A549 (cell line): Measurements from ENCODE around the gene METTL1. TPM values are rescaled to one million over a fixed set of nuclear protein-coding genes. Genes with fewer than 3 reads are reported as not detected.
"Not testable (repeated sequence)": the region's sequence is repeated elsewhere in the genome, so short reads cannot be mapped to it uniquely, and the experiment has no call there.

Experiments used
- ATAC-seq, 2 experiments: fragments of 200-7000 bp in 1 of 2; fragments of >200 bp in 1 of 2; cut with Nextera tagmentation in 1 of 2; cut with Tn5 transposase in 1 of 2; 3 replicates each; pipeline versions ENCODE4 v1.8.0 to v1.9.1; 2018 to 2020; ENCODE audit warnings: mild to moderate bottlenecking in 1 of 2, moderate library complexity in 1 of 2
- CTCF ChIA-PET: fragments of 300-600 bp; sonication (Branson Sonifier 250); formaldehyde crosslinking; extraction: SDS; loops from one replicate; lab custom pipeline; 2021; ENCODE audit warnings: antibody characterized with exemption, inconsistent platforms; lab: Yijun Ruan, JAX
- POLR2A ChIA-PET: fragments of 350-600 bp; formaldehyde crosslinking; extraction: SDS; loops from one replicate; lab custom pipeline; 2021; ENCODE audit warnings: antibody characterized with exemption, inconsistent platforms; lab: Yijun Ruan, JAX
- DNase-seq, 2 experiments: peaks; one replicate each; pipeline versions ENCODE4 v3.0.0 to v3.0.0-alpha.2; 2011 to 2016; ENCODE audit warnings: low read depth in 1 of 2, low spot score in 1 of 2
- FAIRE-seq: peaks from 2 replicates; lab custom pipeline; 2011; peaks lifted over from hg19 to GRCh38; lab: Jason Lieb, UNC
- H3K27ac ChIP-seq, 2 experiments: fragments of >200 bp; sonication (Bioruptor Twin); formaldehyde crosslinking; 3 replicates each; pipeline ENCODE4 v1.5.1; 2016 to 2017
- H3K4me1 ChIP-seq: fragments of >200 bp; sonication (Bioruptor Twin); formaldehyde crosslinking; 3 replicates; pipeline ENCODE4 v1.6.1; 2016
- H3K4me2 ChIP-seq: fragments of >200 bp; sonication (Bioruptor Twin); formaldehyde crosslinking; 3 replicates; pipeline ENCODE4 v1.6.1; 2016
- H3K4me3 ChIP-seq: fragments of >200 bp; sonication (Bioruptor Twin); formaldehyde crosslinking; 3 replicates; pipeline ENCODE4 v1.5.1; 2016
- H3K9me3 ChIP-seq: fragments of >200 bp; sonication (Bioruptor Twin); formaldehyde crosslinking; 3 replicates; pipeline ENCODE4 v1.6.1; 2016
- CBX8 ChIP-seq: fragments of 200-600 bp; sonication (generic); IDR thresholded peaks from 2 replicates; pipeline ENCODE4 v1.6.1; 2016
- CEBPB ChIP-seq, 2 experiments: fragments of >200 bp in 1 of 2; sonication (Bioruptor Twin) in 1 of 2; formaldehyde crosslinking in 1 of 2; IDR thresholded peaks; 2 replicates each; pipeline ENCODE4 v1.6.1; 2012 to 2016
- CHD2 ChIP-seq: fragments of 150-350 bp; IDR thresholded peaks from 2 replicates; pipeline ENCODE4 v1.6.1; 2014; ENCODE audit warnings: low read length; ENCODE audit not compliant: partially characterized antibody
- CHD4 ChIP-seq: fragments of 200-600 bp; sonication (generic); IDR thresholded peaks from 2 replicates; pipeline ENCODE4 v1.6.1; 2016; ENCODE audit warnings: antibody characterized with exemption, mild to moderate bottlenecking, borderline replicate concordance
- E2F6 ChIP-seq: IDR thresholded peaks from 2 replicates; pipeline ENCODE4 v1.6.1; 2012; ENCODE audit warnings: low read depth, borderline replicate concordance
- HOXB5 ChIP-seq: fragments of 250-450 bp; sonication (Bioruptor Pico); IDR thresholded peaks from 2 replicates; pipeline ENCODE4 v1.5.0; 2020; ENCODE audit warnings: mild to moderate bottlenecking, moderate library complexity
- JUN ChIP-seq, 2 experiments: fragments of >200 bp; sonication (Bioruptor Twin); formaldehyde crosslinking; IDR thresholded peaks; 2 replicates in 1 of 2; 3 replicates in 1 of 2; pipeline ENCODE4 v1.6.1; 2016 to 2017
- JUNB ChIP-seq: fragments of >200 bp; sonication (Bioruptor Twin); formaldehyde crosslinking; IDR thresholded peaks from 2 replicates; pipeline ENCODE4 v1.6.1; 2016
- KDM1A ChIP-seq: fragments of 200-600 bp; sonication (generic); IDR thresholded peaks from 2 replicates; pipeline ENCODE4 v1.6.1; 2016; ENCODE audit warnings: low read depth, mild to moderate bottlenecking
- MAZ ChIP-seq: fragments of 150-350 bp; IDR thresholded peaks from 2 replicates; pipeline ENCODE4 v1.6.1; 2014; ENCODE audit warnings: antibody characterized with exemption, low read depth, low read length, borderline replicate concordance
- POLR2A ChIP-seq: IDR thresholded peaks from 2 replicates; pipeline ENCODE4 v1.6.1; 2012; ENCODE audit warnings: mild to moderate bottlenecking, low read length
- RNF2 ChIP-seq: fragments of 200-600 bp; sonication (generic); IDR thresholded peaks from 2 replicates; pipeline ENCODE4 v1.6.1; 2016; ENCODE audit warnings: low read depth, mild to moderate bottlenecking, antibody characterized with exemption, moderate library complexity, borderline replicate concordance
- TFCP2L1 ChIP-seq: fragments of 250-450 bp; sonication (Bioruptor Pico); IDR thresholded peaks from 2 replicates; pipeline ENCODE4 v1.5.0; 2021; ENCODE audit warnings: mild to moderate bottlenecking
- ZC3H11A ChIP-seq: fragments of 450-650 bp; IDR thresholded peaks from 2 replicates; pipeline ENCODE4 v1.6.1; 2014; ENCODE audit warnings: antibody characterized with exemption, mild to moderate bottlenecking
- ZSCAN20 ChIP-seq: fragments of 250-450 bp; sonication (Bioruptor Pico); IDR thresholded peaks from 2 replicates; pipeline ENCODE4 v1.8.0; 2022; ENCODE audit warnings: mild to moderate bottlenecking, moderate library complexity
- WGBS: methylation state at CpG from one replicate; pipeline ENCODE4 v1.1.6; 2017; ENCODE audit errors: missing lambda C conversion rate; 5-methylcytosine and 5-hydroxymethylcytosine counted together
- polyA plus RNA-seq, 4 experiments: library from polyadenylated mRNA; depleted of rRNA in 3 of 4; stranded (reverse); fragments of >200 nt; fragmentation: RNase III in 1 of 4; extraction: RNeasy Plus Mini Kit Qiagen cat#74134 plus additional on column Dnase treatment in 1 of 4; gene quantifications; 2 replicates in 3 of 4; 3 replicates in 1 of 4; pipeline ENCODE4 v1.2.3, GENCODE V29; 2011 to 2017
- TF ChIP-seq, protein P1 (sequence below): fragments of 150-350 bp; IDR thresholded peaks from 2 replicates; pipeline ENCODE4 v1.6.1; 2014; ENCODE audit warnings: low read depth, mild to moderate bottlenecking, low read length

The METTL1 gene
- polyA plus RNA-seq, 2 of the 4 experiments (the other 2 are of a cell fraction), result 55.2 to 60.2 TPM

- TF ChIP-seq MAZ (no peak), RNF2 (no peak), JUNB (no peak), TFCP2L1 (CRISPR knock-in tag) (no peak)
Measured at GRCh38 chr12:57775563-57776246, 3.8 kb upstream of the METTL1 start (continued).

- H3K27ac ChIP-seq, result no peak overlapping the region
- ATAC-seq, result no peak
- no peaks in the 10 kb centered on the region for H3K9me3 ChIP-seq
- POLR2A ChIA-PET, result no interaction called here
- H3K4me1 ChIP-seq, result peaks cover 14% of the 10 kb centered on the region; the same call in 1 of the 3 replicates
- DNase-seq, result no peak
- no peak for FAIRE-seq
- WGBS, result 79% methylated on average over 2 of the region's 3 CpGs
- TF ChIP-seq HOXB5 (CRISPR knock-in tag) (no peak), JUNB (no peak), CHD4 (no peak), CBX8 (no peak)
- TF ChIP-seq, protein P1, sequence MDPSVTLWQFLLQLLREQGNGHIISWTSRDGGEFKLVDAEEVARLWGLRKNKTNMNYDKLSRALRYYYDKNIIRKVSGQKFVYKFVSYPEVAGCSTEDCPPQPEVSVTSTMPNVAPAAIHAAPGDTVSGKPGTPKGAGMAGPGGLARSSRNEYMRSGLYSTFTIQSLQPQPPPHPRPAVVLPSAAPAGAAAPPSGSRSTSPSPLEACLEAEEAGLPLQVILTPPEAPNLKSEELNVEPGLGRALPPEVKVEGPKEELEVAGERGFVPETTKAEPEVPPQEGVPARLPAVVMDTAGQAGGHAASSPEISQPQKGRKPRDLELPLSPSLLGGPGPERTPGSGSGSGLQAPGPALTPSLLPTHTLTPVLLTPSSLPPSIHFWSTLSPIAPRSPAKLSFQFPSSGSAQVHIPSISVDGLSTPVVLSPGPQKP, result no peak
- H3K4me3 ChIP-seq, result no peak overlapping the region
- CTCF ChIA-PET, result interaction anchor here (0.8 to 3.2 kb wide), 9 partner anchors 9 to 142 kb away, joined by 3 to 16 read pairs (median 4); partner anchors contain the start of genes B4GALNT1 and TSFM
- no peak overlapping the region for H3K4me2 ChIP-seq
Measured at GRCh38 chr12:57775044-57775443, 3.1 kb upstream of the METTL1 start.

- H3K27ac ChIP-seq, POLR2A ChIA-PET, FAIRE-seq, H3K4me3 ChIP-seq, ATAC-seq, H3K9me3 ChIP-seq, H3K4me2 ChIP-seq, DNase-seq: not testable (repeated sequence)
- CTCF ChIA-PET, result interaction anchor here (0.8 to 3.2 kb wide), 9 partner anchors 9 to 142 kb away, joined by 3 to 16 read pairs (median 4); partner anchors contain the start of genes B4GALNT1 and TSFM
- peaks cover 14% of the 10 kb centered on the region; the same call in 1 of the 3 replicates for H3K4me1 ChIP-seq
- WGBS, result 90% methylated on average over 11 of the region's 11 CpGs
Measured at GRCh38 chr12:57774634-57775033, 2.7 kb upstream of the METTL1 start.

DNA sequence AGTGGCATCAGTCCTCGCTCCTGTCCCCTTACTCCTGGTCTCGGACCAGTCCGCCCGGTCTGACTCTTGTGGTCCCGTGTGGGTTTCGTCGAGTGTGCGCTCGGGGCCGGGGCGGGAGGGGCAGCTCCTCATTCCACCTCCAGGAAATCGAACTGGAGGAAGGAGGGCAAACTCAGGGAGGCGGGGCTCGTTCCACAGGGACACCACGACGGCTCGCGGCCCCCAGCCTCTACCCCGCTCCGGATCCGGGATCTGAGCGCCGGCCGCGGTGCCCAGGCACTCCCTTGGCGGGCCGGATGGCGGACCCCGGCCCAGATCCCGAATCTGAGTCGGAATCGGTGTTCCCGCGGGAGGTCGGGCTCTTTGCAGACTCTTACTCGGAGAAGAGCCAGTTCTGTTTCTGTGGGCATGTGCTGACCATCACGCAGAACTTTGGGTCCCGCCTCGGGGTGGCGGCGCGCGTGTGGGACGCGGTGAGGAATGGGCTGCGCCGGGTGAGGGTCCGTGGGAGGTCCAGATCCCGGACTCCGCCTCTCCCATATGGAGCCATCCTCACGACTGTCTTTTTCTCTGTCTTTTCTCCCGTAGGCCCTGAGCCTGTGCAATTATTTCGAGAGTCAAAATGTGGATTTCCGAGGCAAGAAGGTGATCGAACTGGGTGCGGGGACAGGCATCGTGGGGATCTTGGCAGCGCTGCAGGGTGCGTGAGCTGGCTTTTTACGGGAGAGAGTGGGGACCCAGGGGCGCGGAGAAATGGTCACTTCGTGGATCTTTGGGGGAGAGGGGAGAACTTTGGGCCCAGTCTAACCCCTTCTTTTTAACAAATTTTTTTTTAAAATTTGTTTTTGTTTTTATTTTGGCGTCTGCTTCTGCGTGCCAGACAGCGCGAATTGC is 771 bp upstream of the METTL1 start, which contains the start of gene EEF1AKMT3:
EEF1AKMT3 (plus strand) TSS at position 186 of the 894 bp plus-strand sequence; CDS start at position 297, 111 bp downstream.
- 20% methylated on average over 36 of the region's 67 CpGs for WGBS
- CTCF ChIA-PET, result interaction anchor here (0.6 to 3.2 kb wide), 8 partner anchors 9 to 189 kb away, joined by 3 to 16 read pairs (median 4); partner anchors contain the start of gene TSFM
- DNase-seq (peak in 1 of 2 experiments; percentile 71), FAIRE-seq (no peak), ATAC-seq (peak; percentile 72 to 76)
- H3K4me3 ChIP-seq, result peak within 1 kb of the TSS; percentile 77
- POLR2A ChIA-PET, result interaction anchor here (0.6 to 1.4 kb wide), 13 partner anchors 9 to 105 kb away, joined by 3 to 9 read pairs (median 4); partner anchors contain the start of genes CDK4, TSFM and TSPAN31
- H3K9me3 ChIP-seq, result no peaks in the 10 kb centered on the region
- H3K27ac ChIP-seq, result peak within 1 kb of the TSS; percentile 78 to 94
- peak within 1 kb of the TSS; percentile 95 for H3K4me2 ChIP-seq
- TF ChIP-seq ZSCAN20 (no peak), CHD4 (no peak), ZC3H11A (no peak), CHD2 (no peak), CEBPB (IDR thresholded peaks at IDR 0.05) (no peak), JUN (IDR thresholded peaks at IDR 0.05) (0 out of 5 replicates have a peak, but pooled peaks of 1 of the 2 experiments have one; percentile 14), POLR2A (0 out of 2 replicates have a peak, but pooled peaks have one; percentile 2), E2F6 (peak; percentile 82), KDM1A (no peak)
- H3K4me1 ChIP-seq, result peaks cover 14% of the 10 kb centered on the region; the same call in 1 of the 3 replicates
